ENCODE results near the gene GALNT13. TPM values are rescaled to one million over a fixed set of nuclear protein-coding genes. Genes with fewer than 3 reads are reported as not detected.

Gene GALNT13
- total RNA-seq, 1 donor from 2014 or later: 0.46 TPM

- no peaks in the 10 kb centered on the region for H3K27me3 ChIP-seq (ENCODE audit: control insufficient read depth, insufficient read depth, low read length)
- H3K36me3 ChIP-seq (ENCODE audit: control insufficient read depth, insufficient read depth, low read length): no peaks in the 10 kb centered on the region
- DNase-seq (ENCODE audit: low read depth): peak; percentile 21
- no peak overlapping the region for H3K4me3 ChIP-seq (ENCODE audit: low read depth, low read length)
- no peak for TF ChIP-seq CTCF (IDR thresholded peaks at IDR 0.05; ENCODE audit: insufficient read depth, low read length, poor library complexity, severe bottlenecking)
Observed at GRCh38 chr2:154484338-154485099, 612.8 kb downstream of the GALNT13 start.

GRCh38 chr2:154488801-154489200 lies 617.1 kb downstream of the GALNT13 start:
- no peak overlapping the region for H3K4me3 ChIP-seq (ENCODE audit: low read depth, low read length)
- no peak for TF ChIP-seq CTCF (IDR thresholded peaks at IDR 0.05; ENCODE audit: insufficient read depth, low read length, poor library complexity, severe bottlenecking)
- no peak for DNase-seq (ENCODE audit: low read depth)

GRCh38 chr2:154489266-154489858 lies 617.6 kb downstream of the GALNT13 start:
- H3K27me3 ChIP-seq (ENCODE audit: control insufficient read depth, insufficient read depth, low read length): no peaks in the 10 kb centered on the region
- peak; percentile 35 for DNase-seq (ENCODE audit: low read depth)
- no peak overlapping the region for H3K4me3 ChIP-seq (ENCODE audit: low read depth, low read length)
- no peaks in the 10 kb centered on the region for H3K36me3 ChIP-seq (ENCODE audit: control insufficient read depth, insufficient read depth, low read length)
- TF ChIP-seq CTCF (IDR thresholded peaks at IDR 0.05; ENCODE audit: insufficient read depth, low read length, poor library complexity, severe bottlenecking): no peak

More at GRCh38 chr2:154488801-154489200, 617.1 kb downstream of the GALNT13 start:
- no peaks in the 10 kb centered on the region for H3K36me3 ChIP-seq (ENCODE audit: control insufficient read depth, insufficient read depth, low read length)
- H3K27me3 ChIP-seq (ENCODE audit: control insufficient read depth, insufficient read depth, low read length): no peaks in the 10 kb centered on the region

- no peaks in the 10 kb centered on the region for H3K36me3 ChIP-seq (ENCODE audit: control insufficient read depth, insufficient read depth, low read length)
- H3K27me3 ChIP-seq (ENCODE audit: control insufficient read depth, insufficient read depth, low read length): no peaks in the 10 kb centered on the region
- DNase-seq (ENCODE audit: low read depth): no peak
- no peak for TF ChIP-seq CTCF (IDR thresholded peaks at IDR 0.05; ENCODE audit: insufficient read depth, low read length, poor library complexity, severe bottlenecking)
- H3K4me3 ChIP-seq (ENCODE audit: low read depth, low read length): no peak overlapping the region
Observed at GRCh38 chr2:154490530-154490929, 618.8 kb downstream of the GALNT13 start.

- Histone ChIP-seq H3K4me3 (ENCODE audit: low read depth, low read length) (no peak overlapping the region), H3K36me3 (ENCODE audit: control insufficient read depth, insufficient read depth, low read length) (no peaks in the 10 kb centered on the region), H3K27me3 (ENCODE audit: control insufficient read depth, insufficient read depth, low read length) (no peaks in the 10 kb centered on the region)
- peak; percentile 35 for DNase-seq (ENCODE audit: low read depth)
- TF ChIP-seq CTCF (IDR thresholded peaks at IDR 0.05; ENCODE audit: insufficient read depth, low read length, poor library complexity, severe bottlenecking): no peak
Observed at GRCh38 chr2:154495455-154495868, 623.7 kb downstream of the GALNT13 start.
